ENCODE data around the gene AFF3.

GRCh38 chr2:99816908-99817307, 325.5 kb downstream of the AFF3 start:
- TF ChIP-seq CTCF (IDR thresholded peaks at IDR 0.05) (no peak), POLR2A (IDR thresholded peaks at IDR 0.05) (no peak)

Data from lower leg skin (tissue), 3 donors.